ENCODE measurements around the gene FGF11.
"Not testable (repeated sequence)": the region's sequence is repeated elsewhere in the genome, so short reads cannot be mapped to it uniquely, and the experiment has no call there.

FGF11 gene

GRCh38 chr17:7471729-7472128 is 32.4 kb downstream of the FGF11 start:
- H3K36me3 ChIP-seq (ENCODE audit: control insufficient read depth, insufficient read depth, low read length), result peaks cover 2% of the 10 kb centered on the region; the same call in 1 of the 2 replicates
- TF ChIP-seq CTCF (IDR thresholded peaks at IDR 0.05; ENCODE audit: insufficient read depth, low read length, poor library complexity, severe bottlenecking), result no peak
- H3K27me3 ChIP-seq (replicated peaks; ENCODE audit: control insufficient read depth, insufficient read depth, low read length), result no peaks in the 10 kb centered on the region

GRCh38 chr17:7474767-7475166 is 35.5 kb downstream of the FGF11 start:
- H3K36me3 ChIP-seq (ENCODE audit: control insufficient read depth, insufficient read depth, low read length); DNase-seq (ENCODE audit: extremely low read depth, insufficient read length); H3K4me3 ChIP-seq (replicated peaks; ENCODE audit: low read depth, low read length); H3K27me3 ChIP-seq (replicated peaks; ENCODE audit: control insufficient read depth, insufficient read depth, low read length): not testable (repeated sequence)

More at GRCh38 chr17:7471729-7472128, 32.4 kb downstream of the FGF11 start:
- no peak for DNase-seq (ENCODE audit: extremely low read depth, insufficient read length)
- no peak overlapping the region for H3K4me3 ChIP-seq (replicated peaks; ENCODE audit: low read depth, low read length)

GRCh38 chr17:7475764-7476422 is 36.6 kb downstream of the FGF11 start:
- no peak overlapping the region for H3K4me3 ChIP-seq (replicated peaks; ENCODE audit: low read depth, low read length)
- DNase-seq (ENCODE audit: extremely low read depth, insufficient read length), result no peak
- no peaks in the 10 kb centered on the region for H3K36me3 ChIP-seq (ENCODE audit: control insufficient read depth, insufficient read depth, low read length)
- H3K27me3 ChIP-seq (replicated peaks; ENCODE audit: control insufficient read depth, insufficient read depth, low read length), result no peaks in the 10 kb centered on the region
- no peak for TF ChIP-seq CTCF (IDR thresholded peaks at IDR 0.05; ENCODE audit: insufficient read depth, low read length, poor library complexity, severe bottlenecking)

- H3K36me3 ChIP-seq (ENCODE audit: control insufficient read depth, insufficient read depth, low read length), result no peaks in the 10 kb centered on the region
- no peaks in the 10 kb centered on the region for H3K27me3 ChIP-seq (replicated peaks; ENCODE audit: control insufficient read depth, insufficient read depth, low read length)
- no peak overlapping the region for H3K4me3 ChIP-seq (replicated peaks; ENCODE audit: low read depth, low read length)
- TF ChIP-seq CTCF (IDR thresholded peaks at IDR 0.05; ENCODE audit: insufficient read depth, low read length, poor library complexity, severe bottlenecking), result no peak
- no peak for DNase-seq (ENCODE audit: extremely low read depth, insufficient read length)
These were observed 37.2 kb downstream of the FGF11 start for GRCh38 chr17:7476494-7476893.

GRCh38 chr17:7476951-7477350 is 37.6 kb downstream of the FGF11 start:
- Histone ChIP-seq H3K27me3 (replicated peaks; ENCODE audit: control insufficient read depth, insufficient read depth, low read length) (no peaks in the 10 kb centered on the region), H3K36me3 (ENCODE audit: control insufficient read depth, insufficient read depth, low read length) (no peaks in the 10 kb centered on the region), H3K4me3 (replicated peaks; ENCODE audit: low read depth, low read length) (no peak overlapping the region)
- DNase-seq (ENCODE audit: extremely low read depth, insufficient read length), result no peak
- no peak for TF ChIP-seq CTCF (IDR thresholded peaks at IDR 0.05; ENCODE audit: insufficient read depth, low read length, poor library complexity, severe bottlenecking)

GRCh38 chr17:7477392-7478275 is 38.3 kb downstream of the FGF11 start:
- no peak for TF ChIP-seq CTCF (IDR thresholded peaks at IDR 0.05; ENCODE audit: insufficient read depth, low read length, poor library complexity, severe bottlenecking)
- H3K27me3 ChIP-seq (replicated peaks; ENCODE audit: control insufficient read depth, insufficient read depth, low read length), result no peaks in the 10 kb centered on the region
- H3K4me3 ChIP-seq (replicated peaks; ENCODE audit: low read depth, low read length), result no peak overlapping the region
- no peak for DNase-seq (ENCODE audit: extremely low read depth, insufficient read length)
- no peaks in the 10 kb centered on the region for H3K36me3 ChIP-seq (ENCODE audit: control insufficient read depth, insufficient read depth, low read length)
